Gastroesophageal sphincter (tissue), 3 donors: ENCODE measurements around the gene OBP2B.
"Not testable (repeated sequence)": the region's sequence is repeated elsewhere in the genome, so short reads cannot be mapped to it uniquely, and the experiment has no call there.

Experiments
- POLR2A ChIP-seq, 2 donors: fragments of 450-650 bp; IDR thresholded peaks; one replicate each; pipeline ENCODE4 v1.6.1; 2017; ENCODE audit warnings: antibody characterized with exemption in 2 of 2, mild to moderate bottlenecking in 2 of 2, moderate library complexity in 1 of 2
- TF ChIP-seq, protein P1 (sequence below), 4 experiments: fragments of 200-600 bp in 2 of 4; fragments of 450-650 bp in 2 of 4; sonication (generic) in 1 of 4; IDR thresholded peaks; one replicate each; pipeline ENCODE4 v1.5.1; 2017 to 2019; ENCODE audit warnings: antibody characterized with exemption in 4 of 4, mild to moderate bottlenecking in 2 of 4, moderate library complexity in 2 of 4

DNA sequence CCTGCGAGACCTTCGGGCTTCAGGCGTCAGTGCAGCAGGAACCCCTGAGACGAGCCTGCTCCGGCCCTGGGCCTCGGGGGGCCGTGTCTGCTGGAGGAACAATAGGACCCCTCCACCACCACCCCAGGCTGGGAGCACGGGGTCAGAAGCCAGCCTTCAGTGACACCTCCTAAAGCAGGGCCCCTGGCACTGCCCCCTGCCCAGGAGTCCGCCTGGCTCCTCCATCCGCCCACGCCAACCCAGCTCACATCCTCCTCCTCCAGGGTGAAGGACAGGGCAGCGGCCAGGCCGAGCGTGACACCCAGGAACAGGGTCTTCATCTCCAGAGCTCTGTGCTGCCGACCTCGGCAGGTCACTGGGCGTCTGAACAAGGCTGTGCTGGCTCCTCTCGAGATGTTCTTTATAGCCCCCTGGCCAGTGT lies at the start of gene OBP2B:
- TF ChIP-seq POLR2A (IDR thresholded peaks at IDR 0.05): not testable (repeated sequence)
- TF ChIP-seq, protein P1, sequence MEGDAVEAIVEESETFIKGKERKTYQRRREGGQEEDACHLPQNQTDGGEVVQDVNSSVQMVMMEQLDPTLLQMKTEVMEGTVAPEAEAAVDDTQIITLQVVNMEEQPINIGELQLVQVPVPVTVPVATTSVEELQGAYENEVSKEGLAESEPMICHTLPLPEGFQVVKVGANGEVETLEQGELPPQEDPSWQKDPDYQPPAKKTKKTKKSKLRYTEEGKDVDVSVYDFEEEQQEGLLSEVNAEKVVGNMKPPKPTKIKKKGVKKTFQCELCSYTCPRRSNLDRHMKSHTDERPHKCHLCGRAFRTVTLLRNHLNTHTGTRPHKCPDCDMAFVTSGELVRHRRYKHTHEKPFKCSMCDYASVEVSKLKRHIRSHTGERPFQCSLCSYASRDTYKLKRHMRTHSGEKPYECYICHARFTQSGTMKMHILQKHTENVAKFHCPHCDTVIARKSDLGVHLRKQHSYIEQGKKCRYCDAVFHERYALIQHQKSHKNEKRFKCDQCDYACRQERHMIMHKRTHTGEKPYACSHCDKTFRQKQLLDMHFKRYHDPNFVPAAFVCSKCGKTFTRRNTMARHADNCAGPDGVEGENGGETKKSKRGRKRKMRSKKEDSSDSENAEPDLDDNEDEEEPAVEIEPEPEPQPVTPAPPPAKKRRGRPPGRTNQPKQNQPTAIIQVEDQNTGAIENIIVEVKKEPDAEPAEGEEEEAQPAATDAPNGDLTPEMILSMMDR (IDR thresholded peaks at IDR 0.05): not testable (repeated sequence)
